Activated CD4-positive, CD25-positive, alpha-beta regulatory T cell treated with anti-CD3 and anti-CD28 coated beads, Interleukin-2, amount 50 U/mL, for 16 hours (primary cell): ENCODE data around the gene SEMA3B.
A peak's percentile ranks its signal among the peaks of the same experiment; 100 is the strongest.
"Not testable (repeated sequence)": the region's sequence is repeated elsewhere in the genome, so short reads cannot be mapped to it uniquely, and the experiment has no call there.

Experiments
- DNase-seq: peaks from one replicate; pipeline ENCODE4 v3.0.0-alpha.2; 2020; ENCODE audit warnings: low read depth, low spot score

SEMA3B gene

GRCh38 chr3:50293079-50293801 lies 24.3 kb downstream of the SEMA3B start:
- DNase-seq, result no peak

GRCh38 chr3:50294089-50294488 lies 25.1 kb downstream of the SEMA3B start:
- no peak for DNase-seq

- no peak for DNase-seq
Observed at GRCh38 chr3:50294492-50295403, 25.8 kb downstream of the SEMA3B start.

- no peak for DNase-seq
Observed at GRCh38 chr3:50295553-50296431, 26.8 kb downstream of the SEMA3B start.

- DNase-seq, result no peak
Observed at GRCh38 chr3:50296721-50297383, 27.9 kb downstream of the SEMA3B start.

GRCh38 chr3:50297384-50297775 lies 28.4 kb downstream of the SEMA3B start:
- DNase-seq, result no peak

GRCh38 chr3:50297896-50298725 lies 29.2 kb downstream of the SEMA3B start:
- DNase-seq, result no peak

- DNase-seq, result peak; percentile 97
Observed at GRCh38 chr3:50298836-50299637, 30.1 kb downstream of the SEMA3B start, which contains the start of the genes HYAL3 and NAA80. Gene HYAL3, minus strand, starts transcription at chr3:50299405. Its CDS starts 3,803 bp downstream, at chr3:50295602. Gene NAA80, minus strand, starts transcription at chr3:50299405. Its CDS starts 1,942 bp downstream, at chr3:50297463.

GRCh38 chr3:50299638-50299928 lies 30.6 kb downstream of the SEMA3B start:
- no peak for DNase-seq

GRCh38 chr3:50299929-50300680 lies 31.2 kb downstream of the SEMA3B start:
- no peak for DNase-seq

- no peak for DNase-seq
Observed at GRCh38 chr3:50300681-50301254, 31.8 kb downstream of the SEMA3B start.

GRCh38 chr3:50302095-50303012 lies 33.4 kb downstream of the SEMA3B start:
- DNase-seq, result no peak

GRCh38 chr3:50303013-50303815 lies 34.3 kb downstream of the SEMA3B start, which contains the start of gene HYAL1:
Gene HYAL1, minus strand, starts transcription at chr3:50303574. Its CDS starts 618 bp downstream, at chr3:50302956.
- DNase-seq, result no peak

- no peak for DNase-seq
Observed at GRCh38 chr3:50304601-50305000, 35.7 kb downstream of the SEMA3B start.

GRCh38 chr3:50312041-50312440 lies 43.1 kb downstream of the SEMA3B start:
- DNase-seq, result not testable (repeated sequence)

GRCh38 chr3:50314342-50314741 lies 45.4 kb downstream of the SEMA3B start:
- DNase-seq, result no peak
